ENCODE data around the gene EDA2R. TPM values are rescaled to one million over a fixed set of nuclear protein-coding genes. Genes with fewer than 3 reads are reported as not detected.

EDA2R gene
- total and polyA plus RNA-seq, 2 of the 8 experiments (the other 6 are each of a cell fraction or from before 2014, with no cell fraction given), result 5.0 to 7.0 TPM

- TF ChIP-seq TAF7 (optimal IDR thresholded peaks at IDR 0.05; ENCODE audit: borderline replicate concordance, low read depth, low read length) (no peak), BCL11A (IDR thresholded peaks at IDR 0.05; ENCODE audit: low read depth in 2 of 2, low read length in 2 of 2) (no peak)
Observed at GRCh38 chrX:66676990-66677389, 38.1 kb upstream of the EDA2R start (continued).

Data from H1 (cell line).